ENCODE measurements around the gene TGFBR3.
A peak's percentile ranks its signal among the peaks of the same experiment; 100 is the strongest.

The TGFBR3 gene

GRCh38 chr1:91708691-91709090 is 177.3 kb downstream of the TGFBR3 start:
- no peaks in the 10 kb centered on the region for H3K36me3 ChIP-seq (ENCODE audit: control insufficient read depth in 4 of 4, insufficient read depth in 4 of 4, low read length in 3 of 4)
- peaks cover 0 to 10% (median 0%) of the 10 kb centered on the region in 5 experiments for H3K27me3 ChIP-seq (replicated peaks in 2 of 5; ENCODE audit: control insufficient read depth in 4 of 5, insufficient read depth in 5 of 5, low read length in 4 of 5)
- H3K27ac ChIP-seq (ENCODE audit: insufficient read depth in 1 of 2, low read depth in 1 of 2, low read length in 2 of 2, poor library complexity in 1 of 2, severe bottlenecking in 2 of 2): no peak overlapping the region
- H3K4me3 ChIP-seq (ENCODE audit: control insufficient read depth in 1 of 7, extremely low read depth in 1 of 7, insufficient read depth in 4 of 7, low read depth in 2 of 7, low read length in 6 of 7): no peak overlapping the region
- ChIA-PET POLR2A (no interaction called here), CTCF (interaction anchor here (1.1 kb wide), 1 partner anchor 16 kb away, joined by 3 read pairs; no protein-coding TSS in a partner anchor)
- no peaks in the 10 kb centered on the region for H3K9me3 ChIP-seq (ENCODE audit: control extremely low read depth in 1 of 5, control insufficient read depth in 4 of 5, insufficient read depth in 2 of 5, low read depth in 1 of 5, low read length in 4 of 5)
- H3K4me1 ChIP-seq (ENCODE audit: control extremely low read depth in 1 of 4, control insufficient read depth in 4 of 4, insufficient read depth in 4 of 4, low read length in 3 of 4): peaks cover 0 to 2% (median 0%) of the 10 kb centered on the region in 4 experiments
- no peak for DNase-seq
- WGBS (ENCODE audit: insufficient coverage): 94% methylated on average over 5 of the region's 5 CpGs

GRCh38 chr1:91707890-91708218 is 178.1 kb downstream of the TGFBR3 start:
- H3K4me3 ChIP-seq (ENCODE audit: control insufficient read depth in 1 of 7, extremely low read depth in 1 of 7, insufficient read depth in 4 of 7, low read depth in 2 of 7, low read length in 6 of 7): no peak overlapping the region
- WGBS (ENCODE audit: insufficient coverage): 100% methylated on average over 1 of the region's 1 CpG
- DNase-seq: no peak
- peaks cover 0 to 9% (median 0%) of the 10 kb centered on the region in 5 experiments for H3K27me3 ChIP-seq (replicated peaks in 2 of 5; ENCODE audit: control insufficient read depth in 4 of 5, insufficient read depth in 5 of 5, low read length in 4 of 5)
- POLR2A ChIA-PET: no interaction called here
- peaks cover 0 to under 1% (median 0%) of the 10 kb centered on the region in 4 experiments for H3K4me1 ChIP-seq (ENCODE audit: control extremely low read depth in 1 of 4, control insufficient read depth in 4 of 4, insufficient read depth in 4 of 4, low read length in 3 of 4)
- H3K36me3 ChIP-seq (ENCODE audit: control insufficient read depth in 4 of 4, insufficient read depth in 4 of 4, low read length in 3 of 4): no peaks in the 10 kb centered on the region
- no peaks in the 10 kb centered on the region for H3K9me3 ChIP-seq (ENCODE audit: control extremely low read depth in 1 of 5, control insufficient read depth in 4 of 5, insufficient read depth in 2 of 5, low read depth in 1 of 5, low read length in 4 of 5)
- CTCF ChIA-PET: no interaction called here
- H3K27ac ChIP-seq (ENCODE audit: insufficient read depth in 1 of 2, low read depth in 1 of 2, low read length in 2 of 2, poor library complexity in 1 of 2, severe bottlenecking in 2 of 2): no peak overlapping the region

DNA sequence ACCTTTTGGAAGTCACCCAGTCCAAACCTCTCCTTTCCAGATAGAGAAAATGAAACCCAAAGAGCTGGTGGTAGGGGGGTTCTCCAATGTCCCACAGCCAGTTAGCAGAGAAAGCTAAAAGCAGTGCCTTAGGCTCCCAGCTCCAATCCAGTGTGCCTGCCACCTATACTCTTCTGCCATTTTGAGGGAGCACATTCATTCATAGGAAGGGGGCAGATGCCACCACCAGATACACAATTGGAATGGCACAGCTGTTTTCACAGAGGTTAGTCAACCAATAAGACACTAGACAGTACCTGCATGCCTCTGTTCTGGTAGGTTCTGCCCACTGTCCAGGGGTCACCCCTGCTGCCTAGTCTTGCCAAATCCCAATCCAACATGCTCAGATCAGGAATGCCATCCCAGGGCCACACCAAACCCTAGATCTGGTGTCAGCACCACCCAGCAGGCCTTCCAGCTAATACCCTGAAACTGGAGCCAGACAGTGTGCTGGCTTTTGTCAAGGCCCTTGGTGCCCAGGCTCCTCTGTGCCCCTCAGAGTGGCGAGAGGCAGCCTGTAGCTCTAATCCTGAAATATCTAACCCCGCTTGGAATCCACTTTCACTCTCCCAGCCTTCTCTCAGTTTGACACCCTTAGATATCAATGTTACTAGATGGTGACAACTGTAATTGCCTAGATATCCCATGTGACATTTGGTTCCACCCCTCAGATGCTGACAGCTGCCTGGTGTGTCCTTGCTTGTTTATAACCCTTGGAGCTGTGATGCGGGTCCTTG is 178.6 kb downstream of the TGFBR3 start:
- 92% methylated on average over 3 of the region's 3 CpGs for WGBS (ENCODE audit: insufficient coverage)
- Histone ChIP-seq H3K36me3 (ENCODE audit: control insufficient read depth in 4 of 4, insufficient read depth in 4 of 4, low read length in 3 of 4) (no peaks in the 10 kb centered on the region), H3K27me3 (replicated peaks in 2 of 5; ENCODE audit: control insufficient read depth in 4 of 5, insufficient read depth in 5 of 5, low read length in 4 of 5) (peaks cover 0 to 6% (median 0%) of the 10 kb centered on the region in 5 experiments), H3K9me3 (ENCODE audit: control extremely low read depth in 1 of 5, control insufficient read depth in 4 of 5, insufficient read depth in 2 of 5, low read depth in 1 of 5, low read length in 4 of 5) (no peaks in the 10 kb centered on the region), H3K27ac (ENCODE audit: insufficient read depth in 1 of 2, low read depth in 1 of 2, low read length in 2 of 2, poor library complexity in 1 of 2, severe bottlenecking in 2 of 2) (no peak overlapping the region), H3K4me3 (ENCODE audit: control insufficient read depth in 1 of 7, extremely low read depth in 1 of 7, insufficient read depth in 4 of 7, low read depth in 2 of 7, low read length in 6 of 7) (no peak overlapping the region), H3K4me1 (ENCODE audit: control extremely low read depth in 1 of 4, control insufficient read depth in 4 of 4, insufficient read depth in 4 of 4, low read length in 3 of 4) (no peaks in the 10 kb centered on the region)
- ChIA-PET POLR2A (no interaction called here), CTCF (no interaction called here)
- no peak for DNase-seq

GRCh38 chr1:91706140-91706957 is 179.6 kb downstream of the TGFBR3 start:
- Histone ChIP-seq H3K9me3 (ENCODE audit: control extremely low read depth in 1 of 5, control insufficient read depth in 4 of 5, insufficient read depth in 2 of 5, low read depth in 1 of 5, low read length in 4 of 5) (no peaks in the 10 kb centered on the region), H3K27ac (ENCODE audit: insufficient read depth in 1 of 2, low read depth in 1 of 2, low read length in 2 of 2, poor library complexity in 1 of 2, severe bottlenecking in 2 of 2) (peak overlapping the region in 1 of 2 experiments; percentile 62), H3K36me3 (ENCODE audit: control insufficient read depth in 4 of 4, insufficient read depth in 4 of 4, low read length in 3 of 4) (no peaks in the 10 kb centered on the region), H3K4me3 (ENCODE audit: control insufficient read depth in 1 of 7, extremely low read depth in 1 of 7, insufficient read depth in 4 of 7, low read depth in 2 of 7, low read length in 6 of 7) (no peak overlapping the region), H3K4me1 (ENCODE audit: control extremely low read depth in 1 of 4, control insufficient read depth in 4 of 4, insufficient read depth in 4 of 4, low read length in 3 of 4) (no peaks in the 10 kb centered on the region), H3K27me3 (replicated peaks in 2 of 5; ENCODE audit: control insufficient read depth in 4 of 5, insufficient read depth in 5 of 5, low read length in 4 of 5) (no peaks in the 10 kb centered on the region)
- POLR2A ChIA-PET: no interaction called here
- no peak for DNase-seq
- CTCF ChIA-PET: no interaction called here
- WGBS (ENCODE audit: insufficient coverage): 100% methylated on average over 2 of the region's 5 CpGs

GRCh38 chr1:91704746-91705145 is 181.2 kb downstream of the TGFBR3 start:
- H3K9me3 ChIP-seq (ENCODE audit: control extremely low read depth in 1 of 5, control insufficient read depth in 4 of 5, insufficient read depth in 2 of 5, low read depth in 1 of 5, low read length in 4 of 5): no peaks in the 10 kb centered on the region
- no peaks in the 10 kb centered on the region for H3K36me3 ChIP-seq (ENCODE audit: control insufficient read depth in 4 of 4, insufficient read depth in 4 of 4, low read length in 3 of 4)
- no peak overlapping the region for H3K27ac ChIP-seq (ENCODE audit: insufficient read depth in 1 of 2, low read depth in 1 of 2, low read length in 2 of 2, poor library complexity in 1 of 2, severe bottlenecking in 2 of 2)
- WGBS (ENCODE audit: insufficient coverage): 100% methylated on average over 1 of the region's 1 CpG
- no peaks in the 10 kb centered on the region for H3K4me1 ChIP-seq (ENCODE audit: control extremely low read depth in 1 of 4, control insufficient read depth in 4 of 4, insufficient read depth in 4 of 4, low read length in 3 of 4)
- DNase-seq: no peak
- ChIA-PET POLR2A (no interaction called here), CTCF (no interaction called here)
- H3K4me3 ChIP-seq (ENCODE audit: control insufficient read depth in 1 of 7, extremely low read depth in 1 of 7, insufficient read depth in 4 of 7, low read depth in 2 of 7, low read length in 6 of 7): no peak overlapping the region
- H3K27me3 ChIP-seq (replicated peaks in 2 of 5; ENCODE audit: control insufficient read depth in 4 of 5, insufficient read depth in 5 of 5, low read length in 4 of 5): no peaks in the 10 kb centered on the region

DNA sequence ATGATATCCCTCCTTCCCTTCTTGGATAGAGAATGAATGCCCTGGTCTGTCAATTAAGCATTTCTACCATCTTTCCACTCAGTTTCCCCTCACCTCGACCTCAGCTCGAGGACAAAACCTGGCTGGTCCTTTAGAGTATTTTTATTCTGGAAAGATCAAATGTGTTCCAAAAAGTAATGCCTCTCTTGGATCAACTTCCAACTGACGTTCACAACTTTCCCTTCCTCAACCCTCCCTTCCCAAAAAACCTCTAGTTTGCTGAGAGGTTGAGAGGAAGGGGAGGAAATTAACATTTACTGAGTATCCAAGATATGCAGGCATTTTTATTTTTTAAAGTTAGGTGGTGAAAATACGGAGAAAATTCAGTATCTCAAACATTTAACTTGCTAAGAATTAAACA is 182.9 kb downstream of the TGFBR3 start:
- Histone ChIP-seq H3K9me3 (ENCODE audit: control extremely low read depth in 1 of 5, control insufficient read depth in 4 of 5, insufficient read depth in 2 of 5, low read depth in 1 of 5, low read length in 4 of 5) (no peaks in the 10 kb centered on the region), H3K27me3 (replicated peaks in 2 of 5; ENCODE audit: control insufficient read depth in 4 of 5, insufficient read depth in 5 of 5, low read length in 4 of 5) (no peaks in the 10 kb centered on the region), H3K4me1 (ENCODE audit: control extremely low read depth in 1 of 4, control insufficient read depth in 4 of 4, insufficient read depth in 4 of 4, low read length in 3 of 4) (peaks cover 0 to 1% (median 0%) of the 10 kb centered on the region in 4 experiments), H3K27ac (ENCODE audit: insufficient read depth in 1 of 2, low read depth in 1 of 2, low read length in 2 of 2, poor library complexity in 1 of 2, severe bottlenecking in 2 of 2) (no peak overlapping the region), H3K36me3 (ENCODE audit: control insufficient read depth in 4 of 4, insufficient read depth in 4 of 4, low read length in 3 of 4) (no peaks in the 10 kb centered on the region), H3K4me3 (ENCODE audit: control insufficient read depth in 1 of 7, extremely low read depth in 1 of 7, insufficient read depth in 4 of 7, low read depth in 2 of 7, low read length in 6 of 7) (no peak overlapping the region)
- POLR2A ChIA-PET: no interaction called here
- DNase-seq: no peak
- no CpG with 5 or more reads among the region's 4 CpGs for WGBS (ENCODE audit: insufficient coverage)
- CTCF ChIA-PET: no interaction called here

- WGBS (ENCODE audit: insufficient coverage): 100% methylated on average over 4 of the region's 4 CpGs
- CTCF ChIA-PET: no interaction called here
- H3K36me3 ChIP-seq (ENCODE audit: control insufficient read depth in 4 of 4, insufficient read depth in 4 of 4, low read length in 3 of 4): no peaks in the 10 kb centered on the region
These were observed 184.5 kb downstream of the TGFBR3 start for GRCh38 chr1:91701472-91701869.

More at GRCh38 chr1:91701472-91701869, 184.5 kb downstream of the TGFBR3 start:
- Histone ChIP-seq H3K27ac (ENCODE audit: insufficient read depth in 1 of 2, low read depth in 1 of 2, low read length in 2 of 2, poor library complexity in 1 of 2, severe bottlenecking in 2 of 2) (no peak overlapping the region), H3K4me3 (ENCODE audit: control insufficient read depth in 1 of 7, extremely low read depth in 1 of 7, insufficient read depth in 4 of 7, low read depth in 2 of 7, low read length in 6 of 7) (no peak overlapping the region), H3K27me3 (replicated peaks in 2 of 5; ENCODE audit: control insufficient read depth in 4 of 5, insufficient read depth in 5 of 5, low read length in 4 of 5) (no peaks in the 10 kb centered on the region), H3K4me1 (ENCODE audit: control extremely low read depth in 1 of 4, control insufficient read depth in 4 of 4, insufficient read depth in 4 of 4, low read length in 3 of 4) (peaks cover 3 to 7% (median 6%) of the 10 kb centered on the region in 4 experiments), H3K9me3 (ENCODE audit: control extremely low read depth in 1 of 5, control insufficient read depth in 4 of 5, insufficient read depth in 2 of 5, low read depth in 1 of 5, low read length in 4 of 5) (no peaks in the 10 kb centered on the region)
- POLR2A ChIA-PET: no interaction called here
- no peak for DNase-seq

Data from common myeloid progenitor, CD34-positive (primary cell).